ENCODE measurements around the gene EHBP1.

- TF ChIP-seq EZH2 (IDR thresholded peaks at IDR 0.05; ENCODE audit: borderline replicate concordance, low read depth, low read length, poor library complexity, severe bottlenecking) = no peak
- no peak for TF ChIP-seq CTCF (conservative IDR thresholded peaks at IDR 0.05; ENCODE audit: low read depth, low read length)
Measured at GRCh38 chr2:62660087-62660486, 45.4 kb upstream of the EHBP1 start.
